Measurements from ENCODE around the gene TPX2. TPM values are rescaled to one million over a fixed set of nuclear protein-coding genes. Genes with fewer than 3 reads are reported as not detected.
"Not testable (repeated sequence)": the region's sequence is repeated elsewhere in the genome, so short reads cannot be mapped to it uniquely, and the experiment has no call there.

Gene TPX2
- total RNA-seq, 2 experiments from 2014 or later, result 0.85 to 0.89 TPM

GRCh38 chr20:31813611-31814010 is 74.5 kb downstream of the TPX2 start:
- intact Hi-C loops (cut with DNase I, micrococcal nuclease), result no loop called here
- H3K27ac ChIP-seq (ENCODE audit: low read depth in 1 of 2, low read length in 2 of 2), result no peak overlapping the region
- H3K27me3 ChIP-seq (ENCODE audit: control insufficient read depth in 1 of 2, insufficient read depth in 2 of 2, low read length in 2 of 2), result no peaks in the 10 kb centered on the region
- Mint-ChIP-seq H3K9me3 (no peaks in the 10 kb centered on the region), H3K36me3 (ENCODE audit: low read depth) (no peaks in the 10 kb centered on the region), H3K4me1 (ENCODE audit: low read depth) (no peaks in the 10 kb centered on the region), H3K27ac (no peak overlapping the region), H3K27me3 (no peaks in the 10 kb centered on the region), H3K4me3 (no peak overlapping the region)
- H3K4me3 ChIP-seq (ENCODE audit: low read length), result no peak overlapping the region
- DNase-seq (no peak), ATAC-seq (ENCODE audit: poor library complexity) (no peak)
- H3K36me3 ChIP-seq (ENCODE audit: insufficient read depth, low read length), result no peaks in the 10 kb centered on the region
- ChIA-PET CTCF (interaction anchor here (0.7 kb wide), 2 partner anchors 17 to 36 kb away, joined by 3 read pairs; no protein-coding TSS in a partner anchor), POLR2A (no interaction called here)
- TF ChIP-seq CTCF (IDR thresholded peaks at IDR 0.05), result no peak
- no peaks in the 10 kb centered on the region for H3K4me1 ChIP-seq (ENCODE audit: insufficient read depth, low read length)
- no peaks in the 10 kb centered on the region for H3K9me3 ChIP-seq (ENCODE audit: control insufficient read depth in 1 of 2, insufficient read depth in 1 of 2, low read length in 2 of 2)

- H3K27ac Mint-ChIP-seq; H3K9me3 ChIP-seq (ENCODE audit: control insufficient read depth in 1 of 2, insufficient read depth in 1 of 2, low read length in 2 of 2); H3K9me3 Mint-ChIP-seq; H3K4me3 Mint-ChIP-seq; H3K27me3 ChIP-seq (ENCODE audit: control insufficient read depth in 1 of 2, insufficient read depth in 2 of 2, low read length in 2 of 2); H3K4me1 Mint-ChIP-seq (ENCODE audit: low read depth); H3K27me3 Mint-ChIP-seq; H3K27ac ChIP-seq (ENCODE audit: low read depth in 1 of 2, low read length in 2 of 2); ATAC-seq (ENCODE audit: poor library complexity); H3K4me1 ChIP-seq (ENCODE audit: insufficient read depth, low read length); POLR2A ChIA-PET; H3K36me3 Mint-ChIP-seq (ENCODE audit: low read depth); H3K36me3 ChIP-seq (ENCODE audit: insufficient read depth, low read length); intact Hi-C loops (cut with DNase I, micrococcal nuclease); H3K4me3 ChIP-seq (ENCODE audit: low read length); DNase-seq: not testable (repeated sequence)
- CTCF ChIA-PET, result interaction anchor here (0.7 kb wide), 2 partner anchors 17 to 36 kb away, joined by 3 read pairs; no protein-coding TSS in a partner anchor
These were observed 75.1 kb downstream of the TPX2 start for GRCh38 chr20:31814142-31814541.

- ATAC-seq (ENCODE audit: poor library complexity), result no peak
- no peak overlapping the region for H3K27ac Mint-ChIP-seq
- POLR2A ChIA-PET, result no interaction called here
- Histone ChIP-seq H3K9me3 (ENCODE audit: control insufficient read depth in 1 of 2, insufficient read depth in 1 of 2, low read length in 2 of 2) (no peaks in the 10 kb centered on the region), H3K27ac (ENCODE audit: low read depth in 1 of 2, low read length in 2 of 2) (no peak overlapping the region), H3K4me1 (ENCODE audit: insufficient read depth, low read length) (no peaks in the 10 kb centered on the region), H3K36me3 (ENCODE audit: insufficient read depth, low read length) (no peaks in the 10 kb centered on the region), H3K4me3 (ENCODE audit: low read length) (no peak overlapping the region), H3K27me3 (ENCODE audit: control insufficient read depth in 1 of 2, insufficient read depth in 2 of 2, low read length in 2 of 2) (no peaks in the 10 kb centered on the region)
- no peak for DNase-seq
- H3K36me3 Mint-ChIP-seq (ENCODE audit: low read depth), result no peaks in the 10 kb centered on the region
- H3K9me3 Mint-ChIP-seq, result no peaks in the 10 kb centered on the region
- H3K4me1 Mint-ChIP-seq (ENCODE audit: low read depth), result no peaks in the 10 kb centered on the region
- H3K4me3 Mint-ChIP-seq, result no peak overlapping the region
- no peak for TF ChIP-seq CTCF (IDR thresholded peaks at IDR 0.05)
- CTCF ChIA-PET, result no interaction called here
- intact Hi-C loops (cut with DNase I, micrococcal nuclease), result no loop called here
- H3K27me3 Mint-ChIP-seq, result no peaks in the 10 kb centered on the region
These were observed 76.5 kb downstream of the TPX2 start for GRCh38 chr20:31815408-31816188.

- Histone ChIP-seq H3K4me1 (ENCODE audit: insufficient read depth, low read length) (no peaks in the 10 kb centered on the region), H3K27ac (ENCODE audit: low read depth in 1 of 2, low read length in 2 of 2) (no peak overlapping the region), H3K9me3 (ENCODE audit: control insufficient read depth in 1 of 2, insufficient read depth in 1 of 2, low read length in 2 of 2) (no peaks in the 10 kb centered on the region), H3K36me3 (ENCODE audit: insufficient read depth, low read length) (no peaks in the 10 kb centered on the region), H3K4me3 (ENCODE audit: low read length) (no peak overlapping the region), H3K27me3 (ENCODE audit: control insufficient read depth in 1 of 2, insufficient read depth in 2 of 2, low read length in 2 of 2) (no peaks in the 10 kb centered on the region)
- no peaks in the 10 kb centered on the region for H3K27me3 Mint-ChIP-seq
- no peak for TF ChIP-seq CTCF (IDR thresholded peaks at IDR 0.05)
- ChIA-PET POLR2A (no interaction called here), CTCF (no interaction called here)
- DNase-seq, result no peak
- no peak overlapping the region for H3K27ac Mint-ChIP-seq
- no peaks in the 10 kb centered on the region for H3K4me1 Mint-ChIP-seq (ENCODE audit: low read depth)
- intact Hi-C loops (cut with DNase I, micrococcal nuclease), result no loop called here
- no peaks in the 10 kb centered on the region for H3K9me3 Mint-ChIP-seq
- no peaks in the 10 kb centered on the region for H3K36me3 Mint-ChIP-seq (ENCODE audit: low read depth)
- ATAC-seq (ENCODE audit: poor library complexity), result no peak
- no peak overlapping the region for H3K4me3 Mint-ChIP-seq
These were observed 77.1 kb downstream of the TPX2 start for GRCh38 chr20:31816221-31816620.

All from CD4-positive, alpha-beta T cell (primary cell).